Motor neuron (in vitro differentiated cells): ENCODE measurements around the gene RRP12. TPM values are rescaled to one million over a fixed set of nuclear protein-coding genes. Genes with fewer than 3 reads are reported as not detected.
"Not testable (repeated sequence)": the region's sequence is repeated elsewhere in the genome, so short reads cannot be mapped to it uniquely, and the experiment has no call there.

ENCODE experiments used
- ATAC-seq, 8 experiments: fragments of 200-7000 bp; cut with Tn5 transposase; replicated peaks in 6 of 8; 2 replicates each; pipeline ENCODE4 v1.8.0; 2021; ENCODE audit warnings: mild to moderate bottlenecking in 8 of 8, moderate library complexity in 8 of 8
- H3K27ac ChIP-seq, 2 donors: fragments of 250-450 bp; sonication (Bioruptor Pico); 2 replicates each; pipeline ENCODE4 v1.9.0; 2021; ENCODE audit warnings: antibody characterized with exemption in 2 of 2, mild to moderate bottlenecking in 2 of 2, moderate library complexity in 1 of 2
- H3K4me1 ChIP-seq, 2 donors: fragments of 250-450 bp; sonication (Bioruptor Pico); replicated peaks in 1 of 2; 2 replicates each; pipeline ENCODE4 v1.6.1; 2021; ENCODE audit warnings: antibody characterized with exemption in 2 of 2, mild to moderate bottlenecking in 2 of 2, moderate library complexity in 1 of 2
- H3K4me3 ChIP-seq, 5 donors: fragments of 250-450 bp; sonication (Bioruptor Pico); 2 replicates each; pipeline ENCODE4 v1.9.0; 2021; ENCODE audit warnings: antibody characterized with exemption in 5 of 5, mild to moderate bottlenecking in 5 of 5, moderate library complexity in 4 of 5
- WGBS, 10 experiments: fragments of 450-650 bp; shearing (Covaris generic); methylation state at CpG; one replicate each; pipeline ENCODE4 v1.0.0; 2022; 5-methylcytosine and 5-hydroxymethylcytosine counted together
- in situ Hi-C, 9 experiments: fragments of 400-800 bp; cut with MboI; loops; one replicate each; pipeline ENCODE4 v1.15.0; 2021; ENCODE audit warnings: low sequenced_read_pairs in 9 of 9, low pct_unique_long_range_greater_than_20kb in 2 of 9; ENCODE audit not compliant: unreplicated experiment in 9 of 9
- total RNA-seq, 8 experiments: library from RNA; unstranded; fragments of 300-600 nt; gene quantifications; 2 replicates each; pipeline versions ENCODE4 v1.2.3 to v1.2.4, GENCODE V29; 2022

RRP12 gene
- total RNA-seq, 8 experiments from 2014 or later: 20.8 to 65.6 (median 40.2) TPM

DNA sequence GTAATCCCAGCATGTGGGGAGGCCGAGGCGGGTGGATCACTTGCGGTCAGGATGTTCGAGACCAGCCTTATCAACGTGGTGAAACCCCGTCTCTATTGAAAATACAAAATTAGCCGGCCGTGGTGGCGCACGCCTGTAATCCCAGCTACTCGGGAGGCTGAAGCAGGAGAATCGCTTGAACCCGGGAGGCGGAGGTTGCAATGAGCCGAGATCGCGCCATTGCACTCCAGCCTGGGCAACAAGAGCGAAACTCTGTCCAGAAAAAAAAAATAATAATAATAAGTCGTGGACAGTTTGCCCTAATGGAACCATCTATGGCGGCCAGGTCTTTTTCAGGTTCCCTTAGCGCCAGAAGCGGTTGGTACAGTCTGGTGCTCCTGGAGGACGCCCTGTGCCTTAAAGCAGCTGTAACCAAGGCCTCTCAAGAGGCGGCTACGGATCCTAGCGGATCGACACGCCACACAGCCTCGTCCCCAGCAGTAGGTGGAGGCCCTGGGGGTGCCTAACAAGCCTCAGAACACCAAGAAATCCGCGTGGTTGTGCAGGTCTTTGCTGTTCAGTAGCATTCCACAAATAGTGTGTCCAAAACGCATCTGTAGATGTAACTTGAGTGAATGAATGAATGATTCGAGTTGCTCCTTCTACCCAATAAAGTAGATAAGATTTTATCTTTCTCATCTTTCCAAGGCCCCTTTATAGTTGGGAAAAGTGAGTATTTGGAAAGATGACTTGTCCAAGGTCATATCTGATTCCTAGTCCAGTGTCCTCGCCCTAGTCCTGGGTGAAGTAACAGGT, 25.8 kb upstream of the RRP12 start:
- 0 to 3% (median 1%) methylated on average over 1 to 22 of the region's 34 CpGs; no CpG with 5 or more reads in 3 of the 10 experiments for WGBS, 10 experiments
- Histone ChIP-seq H3K4me1 (peaks cover 16% of the 10 kb centered on the region in 2 donors), H3K4me3 (peak overlapping the region; percentile 69 to 96 (median 89)), H3K27ac (peak overlapping the region; percentile 84 to 93)
- in situ Hi-C loops: no loop called here
- peak in 3 of 8 experiments; percentile 2 to 4 (median 3) for ATAC-seq

- Histone ChIP-seq H3K4me1 (peaks cover 16% of the 10 kb centered on the region in 2 donors), H3K27ac (peak within 1 kb of the TSS; percentile 84 to 93), H3K4me3 (peak within 1 kb of the TSS; percentile 69 to 96 (median 89))
- in situ Hi-C loops: no loop called here
- WGBS, 10 experiments: 0% methylated on average over 3 to 9 of the region's 90 CpGs; no CpG with 5 or more reads in 8 of the 10 experiments
- peak; percentile 78 to 95 (median 92) for ATAC-seq
Measured at GRCh38 chr10:97425964-97426775, 25.0 kb upstream of the RRP12 start, which contains the start of gene PGAM1. TSS of gene PGAM1 (plus strand) at chr10:97426191. CDS start at chr10:97426308, 117 bp downstream.

GRCh38 chr10:97423757-97424098, 22.6 kb upstream of the RRP12 start:
- H3K4me3 ChIP-seq, ATAC-seq, in situ Hi-C loops, H3K27ac ChIP-seq: not testable (repeated sequence)
- 80 to 100% (median 95%) methylated on average over 3 to 8 of the region's 8 CpGs; no CpG with 5 or more reads in 4 of the 10 experiments for WGBS, 10 experiments
- H3K4me1 ChIP-seq: peaks cover 9 to 13% of the 10 kb centered on the region in 2 donors

DNA sequence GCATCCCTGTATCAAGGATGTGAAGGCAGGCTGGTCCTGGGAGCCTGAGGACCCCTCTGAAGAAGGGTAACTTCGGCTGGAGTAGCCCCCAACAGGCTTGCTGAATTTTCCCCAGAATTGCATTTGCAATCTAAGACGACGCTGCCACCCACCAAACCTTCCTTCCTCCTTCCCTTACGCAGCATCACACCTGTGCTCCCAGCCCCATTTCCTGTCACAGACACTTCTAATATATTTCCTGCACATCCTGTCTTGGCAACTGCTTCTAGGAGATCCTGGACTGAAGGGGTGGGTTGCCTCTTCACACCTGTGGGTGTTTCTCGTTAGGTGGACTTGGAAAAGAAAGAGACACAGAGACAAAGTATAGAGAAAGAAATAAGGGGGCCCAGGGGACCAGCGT, 15.4 kb upstream of the RRP12 start:
- Histone ChIP-seq H3K27ac (no peak overlapping the region), H3K4me1 (peaks cover 3 to 10% of the 10 kb centered on the region in 2 donors), H3K4me3 (no peak overlapping the region)
- in situ Hi-C loops: no loop called here
- ATAC-seq: no peak
- WGBS, 10 experiments: 90 to 100% (median 100%) methylated on average over 1 to 2 of the region's 6 CpGs; no CpG with 5 or more reads in 5 of the 10 experiments

GRCh38 chr10:97412891-97413304, 11.8 kb upstream of the RRP12 start:
- in situ Hi-C loops: no loop called here
- WGBS, 10 experiments: 85 to 100% (median 96%) methylated on average over 2 to 9 of the region's 10 CpGs; no CpG with 5 or more reads in 1 of the 10 experiments
- ATAC-seq: no peak

DNA sequence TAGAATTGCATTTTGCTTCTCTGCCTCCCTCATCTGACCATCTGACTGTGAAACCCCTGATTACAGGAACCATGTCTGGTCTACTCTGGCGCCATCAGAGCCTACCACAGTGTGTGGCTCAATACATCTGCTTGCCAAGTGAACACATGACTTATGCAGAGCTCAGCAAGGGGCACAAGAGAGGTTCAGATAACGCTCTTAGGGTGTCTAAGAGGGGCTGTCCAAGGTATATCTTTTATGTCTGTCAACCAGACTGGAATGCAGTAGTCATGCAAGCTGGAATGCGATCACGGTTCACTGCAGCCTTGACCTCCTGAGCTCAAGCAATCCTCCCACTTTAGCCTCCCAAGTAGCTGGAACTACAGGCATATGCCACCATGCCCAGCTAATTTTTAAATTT, 10.3 kb upstream of the RRP12 start:
- WGBS, 10 experiments: 20 to 95% (median 80%) methylated on average over 1 to 4 of the region's 4 CpGs; no CpG with 5 or more reads in 2 of the 10 experiments
- ATAC-seq: no peak
- no peaks in the 10 kb centered on the region for H3K4me1 ChIP-seq
- H3K4me3 ChIP-seq: no peak overlapping the region
- H3K27ac ChIP-seq: no peak overlapping the region
- in situ Hi-C loops: no loop called here

More at GRCh38 chr10:97412891-97413304, 11.8 kb upstream of the RRP12 start:
- no peaks in the 10 kb centered on the region for H3K4me1 ChIP-seq
- no peak overlapping the region for H3K4me3 ChIP-seq
- no peak overlapping the region for H3K27ac ChIP-seq

- Histone ChIP-seq H3K4me3 (no peak overlapping the region), H3K4me1 (no peaks in the 10 kb centered on the region), H3K27ac (no peak overlapping the region)
- no peak for ATAC-seq
- in situ Hi-C loops: no loop called here
- 73 to 100% (median 92%) methylated on average over 2 to 7 of the region's 10 CpGs; no CpG with 5 or more reads in 4 of the 10 experiments for WGBS, 10 experiments
Measured at GRCh38 chr10:97408496-97408992, 7.4 kb upstream of the RRP12 start.

- 90 to 100% (median 100%) methylated on average over 1 to 2 of the region's 2 CpGs; no CpG with 5 or more reads in 3 of the 10 experiments for WGBS, 10 experiments
- Histone ChIP-seq H3K27ac (no peak overlapping the region), H3K4me1 (no peaks in the 10 kb centered on the region), H3K4me3 (no peak overlapping the region)
- in situ Hi-C loops: no loop called here
- no peak for ATAC-seq
Measured at GRCh38 chr10:97407952-97408248, 6.8 kb upstream of the RRP12 start.

- H3K4me1 ChIP-seq: no peaks in the 10 kb centered on the region
- no peak overlapping the region for H3K27ac ChIP-seq
- H3K4me3 ChIP-seq: peak overlapping the region in 2 of 5 donors; percentile 7 to 17
- peak; percentile 96 to 99 (median 98) for ATAC-seq
- 0 to 10% (median 6%) methylated on average over 2 to 5 of the region's 10 CpGs; no CpG with 5 or more reads in 5 of the 10 experiments for WGBS, 10 experiments
- in situ Hi-C loops: no loop called here
Measured at GRCh38 chr10:97407211-97407951, 6.2 kb upstream of the RRP12 start.

DNA sequence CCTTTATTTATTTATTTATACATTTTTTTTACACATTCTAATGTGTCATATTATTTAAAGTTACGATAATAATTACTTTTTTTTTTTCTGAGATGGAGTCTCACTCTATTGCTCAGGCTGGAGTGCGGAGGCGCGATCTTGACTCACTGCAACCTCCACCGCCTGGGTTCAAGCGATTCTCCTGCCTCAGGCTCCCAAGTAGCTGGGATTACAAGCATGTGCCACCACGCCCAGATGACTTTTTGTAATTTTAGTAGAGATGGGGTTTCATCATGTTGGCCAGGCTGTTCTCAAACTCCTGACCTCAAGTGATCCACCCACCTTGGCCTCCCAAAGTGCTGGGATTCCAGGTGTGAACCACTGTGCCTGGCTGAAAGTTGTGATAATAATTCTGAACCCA, 5.3 kb upstream of the RRP12 start:
- WGBS, 10 experiments: 42 to 96% (median 84%) methylated on average over 1 to 7 of the region's 7 CpGs
- in situ Hi-C loops, H3K4me3 ChIP-seq, H3K27ac ChIP-seq, ATAC-seq, H3K4me1 ChIP-seq: not testable (repeated sequence)

- in situ Hi-C loops: no loop called here
- H3K4me3 ChIP-seq: no peak overlapping the region
- no peak for ATAC-seq
- H3K27ac ChIP-seq: no peak overlapping the region
- WGBS, 10 experiments: 14 to 90% (median 72%) methylated on average over 1 to 3 of the region's 3 CpGs; no CpG with 5 or more reads in 1 of the 10 experiments
- H3K4me1 ChIP-seq: peaks cover 3% of the 10 kb centered on the region in 2 donors
Measured at GRCh38 chr10:97406064-97406463, 4.9 kb upstream of the RRP12 start.

DNA sequence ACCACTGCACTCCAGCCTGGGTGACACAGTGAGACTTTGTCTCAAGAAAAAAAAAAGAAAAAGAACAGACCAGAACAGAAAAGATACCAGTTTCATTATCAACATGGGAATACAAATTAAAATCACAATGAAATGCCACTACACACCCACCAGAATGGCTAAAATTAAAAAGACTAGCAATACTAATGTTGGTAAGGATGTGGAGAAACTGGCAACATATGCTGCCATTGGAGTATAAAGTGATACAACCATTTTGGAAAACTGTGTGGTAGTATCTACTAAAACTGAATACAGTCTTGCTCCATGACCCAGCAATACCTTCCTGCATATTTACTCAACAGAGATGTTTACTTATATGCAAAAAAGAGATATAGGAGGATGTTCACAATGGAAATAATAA, 2.9 kb upstream of the RRP12 start:
- no peak overlapping the region for H3K4me3 ChIP-seq
- in situ Hi-C loops: no loop called here
- ATAC-seq: no peak
- no peak overlapping the region for H3K27ac ChIP-seq
- H3K4me1 ChIP-seq: peaks cover 3 to 6% of the 10 kb centered on the region in 2 donors
